Neural cell (in vitro differentiated cells): ENCODE measurements around the gene INPP5A.

Experiments
- EP300 ChIP-seq: fragments of 450-650 bp; conservative IDR thresholded peaks from 2 replicates; pipeline ENCODE4 v1.6.1; 2014; ENCODE audit warnings: antibody characterized with exemption, mild to moderate bottlenecking, moderate library complexity; ENCODE audit not compliant: poor library complexity, severe bottlenecking
- EZH2 ChIP-seq: fragments of 200-600, 300-800 bp; shearing (Covaris generic), sonication (generic); IDR thresholded peaks from 2 replicates; pipeline ENCODE4 v1.6.1; 2014; ENCODE audit warnings: antibody characterized with exemption, low read length, borderline replicate concordance, mild to moderate bottlenecking; ENCODE audit not compliant: insufficient read depth, poor library complexity, severe bottlenecking
- MXI1 ChIP-seq: fragments of 450-650 bp; conservative IDR thresholded peaks from 2 replicates; pipeline ENCODE4 v1.6.1; 2014; ENCODE audit warnings: antibody characterized with exemption, mild to moderate bottlenecking; ENCODE audit not compliant: poor library complexity, severe bottlenecking
- POLR2AphosphoS5 ChIP-seq: IDR thresholded peaks from 2 replicates; pipeline ENCODE4 v1.6.1; 2012
- RAD21 ChIP-seq: fragments of 450-650 bp; conservative IDR thresholded peaks from 2 replicates; pipeline ENCODE4 v1.6.1; 2014; ENCODE audit warnings: antibody characterized with exemption, mild to moderate bottlenecking, moderate library complexity
- TF ChIP-seq, protein P1 (sequence below): fragments of 450-650 bp; IDR thresholded peaks from 2 replicates; pipeline ENCODE4 v1.5.1; 2014; ENCODE audit warnings: antibody characterized with exemption, mild to moderate bottlenecking, moderate library complexity; ENCODE audit not compliant: poor library complexity, severe bottlenecking
- TF ChIP-seq, protein P2 (sequence below): IDR thresholded peaks from 2 replicates; pipeline ENCODE4 v1.6.1; 2012; ENCODE audit warnings: borderline replicate concordance

DNA sequence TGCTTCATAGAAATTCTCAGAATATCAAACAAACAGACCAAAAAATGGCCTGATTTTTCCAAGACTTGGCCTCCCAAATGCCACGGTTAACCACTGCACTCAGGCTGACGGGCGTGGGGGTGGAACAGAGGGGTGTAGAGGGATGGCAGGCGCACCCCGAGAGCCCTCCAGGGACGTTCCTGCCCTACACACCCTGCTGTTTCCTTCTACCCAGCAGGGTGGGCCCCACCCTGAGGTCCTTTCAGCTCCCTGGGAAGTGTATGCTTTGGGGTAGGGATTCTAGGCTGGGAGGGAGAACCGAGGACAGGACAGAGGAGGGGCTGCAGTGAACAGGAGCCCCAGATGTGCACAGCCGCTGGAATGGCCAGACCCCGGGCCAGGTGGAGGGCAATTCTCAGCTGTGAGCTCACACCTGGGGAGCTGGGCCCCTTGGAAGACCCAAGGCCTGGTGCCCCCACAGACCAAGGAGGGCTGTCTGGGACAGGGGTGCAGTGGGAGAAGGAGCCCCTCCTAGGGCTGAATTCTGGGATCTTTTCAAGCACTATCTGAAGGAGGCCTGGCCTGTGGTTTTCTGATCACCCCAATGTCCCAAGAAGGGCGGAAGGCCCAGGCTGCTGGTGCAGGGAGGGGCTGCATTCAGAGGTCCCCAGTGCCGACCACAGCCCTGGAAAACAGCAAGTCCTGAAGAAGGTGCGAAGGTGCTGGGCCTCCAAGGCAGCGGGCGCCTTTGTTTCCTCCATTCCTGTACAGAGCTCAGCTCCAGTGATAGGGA lies 32.9 kb upstream of the INPP5A start:
- TF ChIP-seq, protein P1, sequence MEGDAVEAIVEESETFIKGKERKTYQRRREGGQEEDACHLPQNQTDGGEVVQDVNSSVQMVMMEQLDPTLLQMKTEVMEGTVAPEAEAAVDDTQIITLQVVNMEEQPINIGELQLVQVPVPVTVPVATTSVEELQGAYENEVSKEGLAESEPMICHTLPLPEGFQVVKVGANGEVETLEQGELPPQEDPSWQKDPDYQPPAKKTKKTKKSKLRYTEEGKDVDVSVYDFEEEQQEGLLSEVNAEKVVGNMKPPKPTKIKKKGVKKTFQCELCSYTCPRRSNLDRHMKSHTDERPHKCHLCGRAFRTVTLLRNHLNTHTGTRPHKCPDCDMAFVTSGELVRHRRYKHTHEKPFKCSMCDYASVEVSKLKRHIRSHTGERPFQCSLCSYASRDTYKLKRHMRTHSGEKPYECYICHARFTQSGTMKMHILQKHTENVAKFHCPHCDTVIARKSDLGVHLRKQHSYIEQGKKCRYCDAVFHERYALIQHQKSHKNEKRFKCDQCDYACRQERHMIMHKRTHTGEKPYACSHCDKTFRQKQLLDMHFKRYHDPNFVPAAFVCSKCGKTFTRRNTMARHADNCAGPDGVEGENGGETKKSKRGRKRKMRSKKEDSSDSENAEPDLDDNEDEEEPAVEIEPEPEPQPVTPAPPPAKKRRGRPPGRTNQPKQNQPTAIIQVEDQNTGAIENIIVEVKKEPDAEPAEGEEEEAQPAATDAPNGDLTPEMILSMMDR = no peak
- no peak for TF ChIP-seq EZH2
- TF ChIP-seq RAD21 = no peak
- no peak for TF ChIP-seq POLR2AphosphoS5
- TF ChIP-seq, protein P2, sequence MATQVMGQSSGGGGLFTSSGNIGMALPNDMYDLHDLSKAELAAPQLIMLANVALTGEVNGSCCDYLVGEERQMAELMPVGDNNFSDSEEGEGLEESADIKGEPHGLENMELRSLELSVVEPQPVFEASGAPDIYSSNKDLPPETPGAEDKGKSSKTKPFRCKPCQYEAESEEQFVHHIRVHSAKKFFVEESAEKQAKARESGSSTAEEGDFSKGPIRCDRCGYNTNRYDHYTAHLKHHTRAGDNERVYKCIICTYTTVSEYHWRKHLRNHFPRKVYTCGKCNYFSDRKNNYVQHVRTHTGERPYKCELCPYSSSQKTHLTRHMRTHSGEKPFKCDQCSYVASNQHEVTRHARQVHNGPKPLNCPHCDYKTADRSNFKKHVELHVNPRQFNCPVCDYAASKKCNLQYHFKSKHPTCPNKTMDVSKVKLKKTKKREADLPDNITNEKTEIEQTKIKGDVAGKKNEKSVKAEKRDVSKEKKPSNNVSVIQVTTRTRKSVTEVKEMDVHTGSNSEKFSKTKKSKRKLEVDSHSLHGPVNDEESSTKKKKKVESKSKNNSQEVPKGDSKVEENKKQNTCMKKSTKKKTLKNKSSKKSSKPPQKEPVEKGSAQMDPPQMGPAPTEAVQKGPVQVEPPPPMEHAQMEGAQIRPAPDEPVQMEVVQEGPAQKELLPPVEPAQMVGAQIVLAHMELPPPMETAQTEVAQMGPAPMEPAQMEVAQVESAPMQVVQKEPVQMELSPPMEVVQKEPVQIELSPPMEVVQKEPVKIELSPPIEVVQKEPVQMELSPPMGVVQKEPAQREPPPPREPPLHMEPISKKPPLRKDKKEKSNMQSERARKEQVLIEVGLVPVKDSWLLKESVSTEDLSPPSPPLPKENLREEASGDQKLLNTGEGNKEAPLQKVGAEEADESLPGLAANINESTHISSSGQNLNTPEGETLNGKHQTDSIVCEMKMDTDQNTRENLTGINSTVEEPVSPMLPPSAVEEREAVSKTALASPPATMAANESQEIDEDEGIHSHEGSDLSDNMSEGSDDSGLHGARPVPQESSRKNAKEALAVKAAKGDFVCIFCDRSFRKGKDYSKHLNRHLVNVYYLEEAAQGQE = no peak
- TF ChIP-seq EP300 = no peak
- no peak for TF ChIP-seq MXI1
